Adrenal gland (tissue), 5 donors: ENCODE results near the gene TBC1D16.

Experiments
- POLR2A ChIP-seq, 2 donors: fragments of 450-650 bp; IDR thresholded peaks; one replicate each; pipeline ENCODE4 v1.6.1; 2017; ENCODE audit warnings: antibody characterized with exemption in 2 of 2, mild to moderate bottlenecking in 2 of 2, moderate library complexity in 1 of 2
- TF ChIP-seq, protein P1 (sequence below), 6 experiments: fragments of 450-650 bp in 4 of 6; fragments of 200-600 bp in 2 of 6; sonication (generic) in 1 of 6; IDR thresholded peaks; 1 replicate in 5 of 6; 2 replicates in 1 of 6; pipeline versions ENCODE4 v1.5.1 to v1.8.0; 2016 to 2021; ENCODE audit warnings: antibody characterized with exemption in 6 of 6, mild to moderate bottlenecking in 2 of 6, moderate library complexity in 1 of 6
- donor health status: DM: no; HTN: no; CAD: no.

DNA sequence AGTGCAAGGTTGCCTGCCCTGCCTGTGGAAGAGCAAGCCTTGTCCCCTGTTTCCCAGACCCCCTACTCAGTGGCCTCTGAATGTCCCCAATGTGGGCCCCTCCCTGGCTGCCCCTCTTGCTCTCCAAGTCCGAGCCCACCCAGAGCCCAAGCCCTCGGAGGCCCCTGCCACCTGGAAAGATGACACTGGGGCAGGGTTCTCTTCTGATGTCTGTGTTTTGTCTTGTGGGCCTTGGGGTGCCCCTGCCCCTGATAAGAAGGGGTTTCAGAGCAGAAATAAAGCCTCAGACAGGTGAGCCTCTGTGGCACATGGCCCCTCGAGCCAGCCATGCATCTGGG, 111.1 kb downstream of the TBC1D16 start:
- TF ChIP-seq, protein P1, sequence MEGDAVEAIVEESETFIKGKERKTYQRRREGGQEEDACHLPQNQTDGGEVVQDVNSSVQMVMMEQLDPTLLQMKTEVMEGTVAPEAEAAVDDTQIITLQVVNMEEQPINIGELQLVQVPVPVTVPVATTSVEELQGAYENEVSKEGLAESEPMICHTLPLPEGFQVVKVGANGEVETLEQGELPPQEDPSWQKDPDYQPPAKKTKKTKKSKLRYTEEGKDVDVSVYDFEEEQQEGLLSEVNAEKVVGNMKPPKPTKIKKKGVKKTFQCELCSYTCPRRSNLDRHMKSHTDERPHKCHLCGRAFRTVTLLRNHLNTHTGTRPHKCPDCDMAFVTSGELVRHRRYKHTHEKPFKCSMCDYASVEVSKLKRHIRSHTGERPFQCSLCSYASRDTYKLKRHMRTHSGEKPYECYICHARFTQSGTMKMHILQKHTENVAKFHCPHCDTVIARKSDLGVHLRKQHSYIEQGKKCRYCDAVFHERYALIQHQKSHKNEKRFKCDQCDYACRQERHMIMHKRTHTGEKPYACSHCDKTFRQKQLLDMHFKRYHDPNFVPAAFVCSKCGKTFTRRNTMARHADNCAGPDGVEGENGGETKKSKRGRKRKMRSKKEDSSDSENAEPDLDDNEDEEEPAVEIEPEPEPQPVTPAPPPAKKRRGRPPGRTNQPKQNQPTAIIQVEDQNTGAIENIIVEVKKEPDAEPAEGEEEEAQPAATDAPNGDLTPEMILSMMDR (IDR thresholded peaks at IDR 0.05), result no peak
- no peak for TF ChIP-seq POLR2A (IDR thresholded peaks at IDR 0.05)
